Smooth muscle cell (in vitro differentiated cells): ENCODE measurements around the gene OOSP3. TPM values are rescaled to one million over a fixed set of nuclear protein-coding genes. Genes with fewer than 3 reads are reported as not detected.

ENCODE experiments used
- DNase-seq: peaks from one replicate; lab custom pipeline; 2025; ENCODE audit not compliant: unreplicated experiment; lab: John Stamatoyannopoulos, UW
- H2AFZ ChIP-seq: fragments of 200-600 bp; sonication (generic); 2 replicates; pipeline ENCODE4 v1.6.0; 2016; ENCODE audit warnings: antibody characterized with exemption, low read depth, mild to moderate bottlenecking
- H3F3A ChIP-seq: fragments of 200-600 bp; sonication (generic); 2 replicates; pipeline ENCODE4 v1.6.0; 2017; ENCODE audit warnings: antibody characterized with exemption, low read depth
- H3K27ac ChIP-seq: fragments of 200-600 bp; sonication (generic); 2 replicates; pipeline ENCODE4 v1.5.1; 2016; ENCODE audit warnings: low read depth, mild to moderate bottlenecking
- H3K27me3 ChIP-seq: fragments of 200-600 bp; sonication (generic); 2 replicates; pipeline ENCODE4 v1.6.1; 2016; ENCODE audit warnings: low read depth, mild to moderate bottlenecking
- H3K36me3 ChIP-seq: fragments of 200-600 bp; sonication (generic); 2 replicates; pipeline ENCODE4 v1.5.1; 2016; ENCODE audit warnings: low read depth
- H3K4me1 ChIP-seq: fragments of 200-600 bp; sonication (generic); 2 replicates; pipeline ENCODE4 v1.5.1; 2016; ENCODE audit warnings: low read depth
- H3K4me2 ChIP-seq: fragments of 200-600 bp; sonication (generic); 2 replicates; pipeline ENCODE4 v1.6.0; 2016; ENCODE audit warnings: mild to moderate bottlenecking
- H3K4me3 ChIP-seq: fragments of 200-600 bp; sonication (generic); 2 replicates; pipeline ENCODE4 v1.5.1; 2016; ENCODE audit warnings: mild to moderate bottlenecking
- H3K79me2 ChIP-seq: fragments of 200-600 bp; sonication (generic); 2 replicates; pipeline ENCODE4 v1.6.0; 2016; ENCODE audit warnings: low read depth, mild to moderate bottlenecking
- H3K9ac ChIP-seq: fragments of 200-600 bp; sonication (generic); 2 replicates; pipeline ENCODE4 v1.6.0; 2016; ENCODE audit warnings: low read depth
- H3K9me3 ChIP-seq: fragments of 200-600 bp; sonication (generic); replicated peaks from 2 replicates; pipeline ENCODE4 v1.5.1; 2016; ENCODE audit warnings: low read depth
- H4K20me1 ChIP-seq: fragments of 200-600 bp; sonication (generic); 2 replicates; pipeline ENCODE4 v1.6.0; 2016; ENCODE audit warnings: low read depth
- CTCF ChIP-seq: fragments of 200-600 bp; sonication (generic); IDR thresholded peaks from 2 replicates; pipeline ENCODE4 v1.5.1; 2017; ENCODE audit warnings: borderline replicate concordance, mild to moderate bottlenecking, antibody characterized with exemption; ENCODE audit not compliant: insufficient read depth, poor library complexity, severe bottlenecking
- WGBS: methylation state at CpG from one replicate; pipeline ENCODE4 v1.1.7; 2016; ENCODE audit warnings: low lambda C conversion rate; 5-methylcytosine and 5-hydroxymethylcytosine counted together
- polyA plus RNA-seq: library from polyadenylated mRNA; unstranded; fragments of >200 nt; fragmentation: Nextera tagmentation; extraction: Ambion mirVana; gene quantifications from 2 replicates; pipeline ENCODE4 v1.2.1, GENCODE V29; 2016
- total RNA-seq: library from RNA; depleted of rRNA; stranded (reverse); fragments of >200 nt; gene quantifications from 2 replicates; pipeline ENCODE4 v1.2.3, GENCODE V29; 2014

The OOSP3 gene
- total and polyA plus RNA-seq, 2 experiments from 2014 or later, result not detected

GRCh38 chr11:59867946-59868345, 10.6 kb upstream of the OOSP3 start:
- Histone ChIP-seq H3K27ac (no peak overlapping the region), H2AFZ (no peak overlapping the region), H3K27me3 (no peaks in the 10 kb centered on the region), H3K4me2 (no peak overlapping the region), H4K20me1 (no peaks in the 10 kb centered on the region), H3K4me1 (no peaks in the 10 kb centered on the region), H3K79me2 (no peaks in the 10 kb centered on the region), H3K9me3 (no peaks in the 10 kb centered on the region), H3K36me3 (no peaks in the 10 kb centered on the region), H3K9ac (no peak overlapping the region), H3F3A (no peaks in the 10 kb centered on the region), H3K4me3 (no peak overlapping the region)
- DNase-seq, result no peak
- no peak for TF ChIP-seq CTCF
- WGBS, result 90% methylated on average over 2 of the region's 2 CpGs

- H2AFZ ChIP-seq, result no peak overlapping the region
Observed at GRCh38 chr11:59872076-59872475, 6.5 kb upstream of the OOSP3 start.

GRCh38 chr11:59875856-59876519, 2.6 kb upstream of the OOSP3 start:
- Histone ChIP-seq H3K4me2 (no peak overlapping the region), H3K4me1 (no peaks in the 10 kb centered on the region), H3K9ac (no peak overlapping the region), H4K20me1 (no peaks in the 10 kb centered on the region), H3F3A (no peaks in the 10 kb centered on the region), H2AFZ (no peak overlapping the region), H3K27ac (no peak overlapping the region), H3K79me2 (no peaks in the 10 kb centered on the region), H3K4me3 (no peak overlapping the region), H3K36me3 (no peaks in the 10 kb centered on the region), H3K9me3 (no peaks in the 10 kb centered on the region), H3K27me3 (no peaks in the 10 kb centered on the region)
- no peak for DNase-seq
- TF ChIP-seq CTCF, result no peak
- 91% methylated on average over 9 of the region's 9 CpGs for WGBS

More at GRCh38 chr11:59872076-59872475, 6.5 kb upstream of the OOSP3 start:
- Histone ChIP-seq H3K27ac (no peak overlapping the region), H3K36me3 (no peaks in the 10 kb centered on the region), H3K4me2 (no peak overlapping the region), H3K4me3 (no peak overlapping the region), H3F3A (no peaks in the 10 kb centered on the region), H3K4me1 (no peaks in the 10 kb centered on the region), H3K9ac (no peak overlapping the region), H3K27me3 (no peaks in the 10 kb centered on the region), H3K79me2 (no peaks in the 10 kb centered on the region), H4K20me1 (no peaks in the 10 kb centered on the region), H3K9me3 (no peaks in the 10 kb centered on the region)
- TF ChIP-seq CTCF, result no peak
- DNase-seq, result no peak

- H4K20me1 ChIP-seq, result no peaks in the 10 kb centered on the region
- no peaks in the 10 kb centered on the region for H3K36me3 ChIP-seq
- H2AFZ ChIP-seq, result no peak overlapping the region
- no peak for TF ChIP-seq CTCF
- DNase-seq, result no peak
- H3K4me3 ChIP-seq, result no peak overlapping the region
- no peaks in the 10 kb centered on the region for H3K9me3 ChIP-seq
- H3K9ac ChIP-seq, result no peak overlapping the region
- no peaks in the 10 kb centered on the region for H3K4me1 ChIP-seq
- no peak overlapping the region for H3K4me2 ChIP-seq
- no peaks in the 10 kb centered on the region for H3K79me2 ChIP-seq
- H3F3A ChIP-seq, result no peaks in the 10 kb centered on the region
- no peak overlapping the region for H3K27ac ChIP-seq
- no peaks in the 10 kb centered on the region for H3K27me3 ChIP-seq
Observed at GRCh38 chr11:59877325-59877724, 1.3 kb upstream of the OOSP3 start.
